Measurements from ENCODE around the gene DBNDD1.
"Not testable (repeated sequence)": the region's sequence is repeated elsewhere in the genome, so short reads cannot be mapped to it uniquely, and the experiment has no call there.

The DBNDD1 gene

GRCh38 chr16:90000733-90001427 is 18.4 kb downstream of the DBNDD1 start:
- Histone ChIP-seq H3K36me3 (ENCODE audit: control insufficient read depth, insufficient read depth, low read length) (peaks cover 36% of the 10 kb centered on the region), H3K27ac (ENCODE audit: low read depth, low read length, severe bottlenecking) (no peak overlapping the region), H3K4me3 (ENCODE audit: extremely low read depth, insufficient read depth, low read length, poor library complexity, severe bottlenecking) (no peak overlapping the region), H3K4me1 (ENCODE audit: control insufficient read depth, insufficient read depth, low read length, poor library complexity, severe bottlenecking) (no peaks in the 10 kb centered on the region), H3K9me3 (ENCODE audit: control insufficient read depth, low read length) (peaks cover 16% of the 10 kb centered on the region)
- WGBS, 2 experiments (ENCODE audit: insufficient coverage in 2 of 2), result 89 to 92% methylated on average over 16 to 18 of the region's 19 CpGs

GRCh38 chr16:89999831-90000574 is 19.3 kb downstream of the DBNDD1 start:
- no peak overlapping the region for H3K4me3 ChIP-seq (ENCODE audit: extremely low read depth, insufficient read depth, low read length, poor library complexity, severe bottlenecking)
- 92 to 95% methylated on average over 25 to 38 of the region's 38 CpGs for WGBS, 2 experiments (ENCODE audit: insufficient coverage in 2 of 2)

GRCh38 chr16:89996178-89996489 is 23.1 kb downstream of the DBNDD1 start:
- peak overlapping the region; percentile 98 for H3K27ac ChIP-seq (ENCODE audit: low read depth, low read length, severe bottlenecking)
- H3K4me1 ChIP-seq (ENCODE audit: control insufficient read depth, insufficient read depth, low read length, poor library complexity, severe bottlenecking), result no peaks in the 10 kb centered on the region
- H3K36me3 ChIP-seq (ENCODE audit: control insufficient read depth, insufficient read depth, low read length), result peaks cover 70% of the 10 kb centered on the region
- peaks cover 56% of the 10 kb centered on the region for H3K9me3 ChIP-seq (ENCODE audit: control insufficient read depth, low read length)
- 100% methylated on average over 1 of the region's 1 CpG for WGBS, 2 experiments (ENCODE audit: insufficient coverage in 2 of 2)
- no peak overlapping the region for H3K4me3 ChIP-seq (ENCODE audit: extremely low read depth, insufficient read depth, low read length, poor library complexity, severe bottlenecking)

More at GRCh38 chr16:89999831-90000574, 19.3 kb downstream of the DBNDD1 start:
- peaks cover 24% of the 10 kb centered on the region for H3K9me3 ChIP-seq (ENCODE audit: control insufficient read depth, low read length)
- no peaks in the 10 kb centered on the region for H3K4me1 ChIP-seq (ENCODE audit: control insufficient read depth, insufficient read depth, low read length, poor library complexity, severe bottlenecking)
- H3K36me3 ChIP-seq (ENCODE audit: control insufficient read depth, insufficient read depth, low read length), result peaks cover 36% of the 10 kb centered on the region
- no peak overlapping the region for H3K27ac ChIP-seq (ENCODE audit: low read depth, low read length, severe bottlenecking)

GRCh38 chr16:89995475-89996177 is 23.6 kb downstream of the DBNDD1 start:
- Histone ChIP-seq H3K36me3 (ENCODE audit: control insufficient read depth, insufficient read depth, low read length) (peaks cover 75% of the 10 kb centered on the region), H3K27ac (ENCODE audit: low read depth, low read length, severe bottlenecking) (peak overlapping the region; percentile 98), H3K9me3 (ENCODE audit: control insufficient read depth, low read length) (peaks cover 56% of the 10 kb centered on the region)
- H3K4me3 ChIP-seq (ENCODE audit: extremely low read depth, insufficient read depth, low read length, poor library complexity, severe bottlenecking); H3K4me1 ChIP-seq (ENCODE audit: control insufficient read depth, insufficient read depth, low read length, poor library complexity, severe bottlenecking): not testable (repeated sequence)
- 81 to 94% methylated on average over 2 to 6 of the region's 7 CpGs for WGBS, 2 experiments (ENCODE audit: insufficient coverage in 2 of 2)

- H3K4me1 ChIP-seq (ENCODE audit: control insufficient read depth, insufficient read depth, low read length, poor library complexity, severe bottlenecking); H3K4me3 ChIP-seq (ENCODE audit: extremely low read depth, insufficient read depth, low read length, poor library complexity, severe bottlenecking): not testable (repeated sequence)
- Histone ChIP-seq H3K9me3 (ENCODE audit: control insufficient read depth, low read length) (peaks cover 56% of the 10 kb centered on the region), H3K36me3 (ENCODE audit: control insufficient read depth, insufficient read depth, low read length) (peaks cover 82% of the 10 kb centered on the region), H3K27ac (ENCODE audit: low read depth, low read length, severe bottlenecking) (peak overlapping the region; percentile 98)
- WGBS, 2 experiments (ENCODE audit: insufficient coverage in 2 of 2), result 77 to 85% methylated on average over 6 to 8 of the region's 8 CpGs
Observed at GRCh38 chr16:89994721-89995474, 24.4 kb downstream of the DBNDD1 start.

- Histone ChIP-seq H3K36me3 (ENCODE audit: control insufficient read depth, insufficient read depth, low read length) (peaks cover 81% of the 10 kb centered on the region), H3K4me1 (ENCODE audit: control insufficient read depth, insufficient read depth, low read length, poor library complexity, severe bottlenecking) (no peaks in the 10 kb centered on the region), H3K4me3 (ENCODE audit: extremely low read depth, insufficient read depth, low read length, poor library complexity, severe bottlenecking) (no peak overlapping the region), H3K9me3 (ENCODE audit: control insufficient read depth, low read length) (peaks cover 56% of the 10 kb centered on the region), H3K27ac (ENCODE audit: low read depth, low read length, severe bottlenecking) (peak overlapping the region; percentile 98)
- 96 to 99% methylated on average over 7 of the region's 7 CpGs for WGBS, 2 experiments (ENCODE audit: insufficient coverage in 2 of 2)
Observed at GRCh38 chr16:89994389-89994720, 24.9 kb downstream of the DBNDD1 start.

GRCh38 chr16:89993971-89994370 is 25.3 kb downstream of the DBNDD1 start:
- 88 to 99% methylated on average over 6 to 7 of the region's 7 CpGs for WGBS, 2 experiments (ENCODE audit: insufficient coverage in 2 of 2)
- Histone ChIP-seq H3K4me1 (ENCODE audit: control insufficient read depth, insufficient read depth, low read length, poor library complexity, severe bottlenecking) (no peaks in the 10 kb centered on the region), H3K4me3 (ENCODE audit: extremely low read depth, insufficient read depth, low read length, poor library complexity, severe bottlenecking) (no peak overlapping the region), H3K9me3 (ENCODE audit: control insufficient read depth, low read length) (peaks cover 56% of the 10 kb centered on the region), H3K36me3 (ENCODE audit: control insufficient read depth, insufficient read depth, low read length) (peaks cover 81% of the 10 kb centered on the region), H3K27ac (ENCODE audit: low read depth, low read length, severe bottlenecking) (peak overlapping the region; percentile 98)

- Histone ChIP-seq H3K9me3 (ENCODE audit: control insufficient read depth, low read length) (peaks cover 56% of the 10 kb centered on the region), H3K36me3 (ENCODE audit: control insufficient read depth, insufficient read depth, low read length) (peaks cover 81% of the 10 kb centered on the region), H3K27ac (ENCODE audit: low read depth, low read length, severe bottlenecking) (no peak overlapping the region)
Observed at GRCh38 chr16:89993377-89993776, 25.9 kb downstream of the DBNDD1 start.

GRCh38 chr16:89990799-89991198 is 28.5 kb downstream of the DBNDD1 start:
- Histone ChIP-seq H3K4me1 (ENCODE audit: control insufficient read depth, insufficient read depth, low read length, poor library complexity, severe bottlenecking) (no peaks in the 10 kb centered on the region), H3K36me3 (ENCODE audit: control insufficient read depth, insufficient read depth, low read length) (peaks cover 84% of the 10 kb centered on the region), H3K27ac (ENCODE audit: low read depth, low read length, severe bottlenecking) (no peak overlapping the region), H3K9me3 (ENCODE audit: control insufficient read depth, low read length) (peaks cover 40% of the 10 kb centered on the region), H3K4me3 (ENCODE audit: extremely low read depth, insufficient read depth, low read length, poor library complexity, severe bottlenecking) (no peak overlapping the region)
- WGBS, 2 experiments (ENCODE audit: insufficient coverage in 2 of 2), result 97% methylated on average over 7 of the region's 7 CpGs

More at GRCh38 chr16:89993377-89993776, 25.9 kb downstream of the DBNDD1 start:
- Histone ChIP-seq H3K4me3 (ENCODE audit: extremely low read depth, insufficient read depth, low read length, poor library complexity, severe bottlenecking) (no peak overlapping the region), H3K4me1 (ENCODE audit: control insufficient read depth, insufficient read depth, low read length, poor library complexity, severe bottlenecking) (no peaks in the 10 kb centered on the region)
- WGBS, 2 experiments (ENCODE audit: insufficient coverage in 2 of 2), result 100% methylated on average over 1 of the region's 4 CpGs

- no peak overlapping the region for H3K27ac ChIP-seq (ENCODE audit: low read depth, low read length, severe bottlenecking)
- H3K36me3 ChIP-seq (ENCODE audit: control insufficient read depth, insufficient read depth, low read length), result peaks cover 94% of the 10 kb centered on the region
- no peak overlapping the region for H3K4me3 ChIP-seq (ENCODE audit: extremely low read depth, insufficient read depth, low read length, poor library complexity, severe bottlenecking)
- H3K4me1 ChIP-seq (ENCODE audit: control insufficient read depth, insufficient read depth, low read length, poor library complexity, severe bottlenecking), result no peaks in the 10 kb centered on the region
- WGBS, 2 experiments (ENCODE audit: insufficient coverage in 2 of 2), result 100% methylated on average over 3 to 10 of the region's 11 CpGs
- peaks cover 22% of the 10 kb centered on the region for H3K9me3 ChIP-seq (ENCODE audit: control insufficient read depth, low read length)
Observed at GRCh38 chr16:89988951-89989350, 30.3 kb downstream of the DBNDD1 start.
